ENCODE data around the gene KRTAP19-4. TPM values are rescaled to one million over a fixed set of nuclear protein-coding genes. Genes with fewer than 3 reads are reported as not detected.
"Not testable (repeated sequence)": the region's sequence is repeated elsewhere in the genome, so short reads cannot be mapped to it uniquely, and the experiment has no call there.

Gene KRTAP19-4, protein sequence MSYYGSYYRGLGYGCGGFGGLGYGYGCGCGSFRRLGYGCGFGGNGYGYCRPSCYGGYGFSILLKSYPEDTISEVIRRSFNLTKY
- not detected for total RNA-seq
- long read RNA-seq: 0 reads

DNA sequence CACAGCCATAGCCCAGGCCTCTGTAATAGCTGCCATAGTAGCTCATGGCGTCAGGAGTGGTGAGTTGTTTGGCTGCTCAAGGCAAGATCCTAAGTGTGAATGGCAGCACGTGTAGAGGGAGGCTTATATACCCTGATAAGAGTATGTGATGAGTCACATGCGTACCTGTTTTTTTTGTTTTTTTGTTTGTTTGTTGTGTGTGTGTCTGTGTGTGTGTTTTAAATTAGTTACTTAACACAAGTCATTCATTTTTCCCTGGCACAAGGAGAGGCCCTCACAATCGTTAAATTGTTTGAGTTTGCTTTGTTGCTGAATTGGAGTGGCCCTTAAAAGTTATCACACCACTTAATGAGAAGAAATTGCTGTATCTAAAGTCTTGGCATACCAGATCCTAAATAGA, at the start of gene KRTAP19-4:
KRTAP19-4 (minus strand) TSS at position 101 of the 400 bp plus-strand sequence; CDS start at position 46, 55 bp downstream.
- no peaks in the 10 kb centered on the region for H3K27me3 ChIP-seq (ENCODE audit: low read depth)
- no peak within 1 kb of the TSS for H3K4me3 ChIP-seq
- TF ChIP-seq CTCF (IDR thresholded peaks at IDR 0.05): no peak
- H3K9me3 ChIP-seq: no peaks in the 10 kb centered on the region
- H3K27ac ChIP-seq: no peak within 1 kb of the TSS
- H3K36me3 ChIP-seq: no peaks in the 10 kb centered on the region
- DNase-seq: no peak
- intact Hi-C loops (cut with DNase I): no loop called here
- H3K4me1 ChIP-seq: no peaks in the 10 kb centered on the region
- ATAC-seq: no peak

DNA sequence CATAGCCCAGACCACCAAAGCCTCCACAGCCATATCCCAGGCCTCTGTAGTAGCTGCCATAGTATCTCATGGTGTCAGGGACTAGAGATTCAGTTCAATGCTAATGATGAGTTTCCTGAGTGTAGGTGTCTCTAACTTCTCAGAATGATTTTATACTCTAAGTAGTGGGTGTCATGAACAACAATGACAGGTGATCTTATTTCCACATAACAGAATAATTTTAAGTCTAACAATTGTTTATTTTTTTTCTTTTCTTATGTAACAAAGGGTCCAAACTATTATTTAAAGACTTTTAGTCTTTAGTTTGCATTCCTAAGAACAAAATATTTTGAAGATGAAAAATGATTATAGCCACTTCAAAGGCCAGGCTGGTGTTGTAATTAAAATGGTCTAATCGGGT, 44.8 kb upstream of the KRTAP19-4 start, which contains the start of gene KRTAP19-6:
KRTAP19-6 (minus strand) TSS at position 101 of the 400 bp plus-strand sequence; CDS start at position 70, 31 bp downstream.
- Histone ChIP-seq H3K27me3 (ENCODE audit: low read depth) (no peaks in the 10 kb centered on the region), H3K27ac (no peak within 1 kb of the TSS), H3K36me3 (no peaks in the 10 kb centered on the region), H3K4me3 (no peak within 1 kb of the TSS), H3K4me1 (no peaks in the 10 kb centered on the region), H3K9me3 (no peaks in the 10 kb centered on the region)
- no peak for TF ChIP-seq CTCF (IDR thresholded peaks at IDR 0.05)
- intact Hi-C loops (cut with DNase I): no loop called here
- DNase-seq: no peak
- no peak for ATAC-seq

- Histone ChIP-seq H3K4me1 (no peaks in the 10 kb centered on the region), H3K36me3 (no peaks in the 10 kb centered on the region), H3K9me3 (no peaks in the 10 kb centered on the region), H3K4me3 (no peak overlapping the region), H3K27me3 (ENCODE audit: low read depth) (no peaks in the 10 kb centered on the region), H3K27ac (no peak overlapping the region)
- ATAC-seq (no peak), DNase-seq (no peak)
- TF ChIP-seq CTCF (IDR thresholded peaks at IDR 0.05): no peak
- intact Hi-C loops (cut with DNase I): no loop called here
These were observed 21.9 kb upstream of the KRTAP19-4 start for GRCh38 chr21:30518876-30519275.

- no peak overlapping the region for H3K27ac ChIP-seq
- H3K4me3 ChIP-seq: no peak overlapping the region
- no peaks in the 10 kb centered on the region for H3K9me3 ChIP-seq
- intact Hi-C loops (cut with DNase I): no loop called here
- no peaks in the 10 kb centered on the region for H3K4me1 ChIP-seq
- no peaks in the 10 kb centered on the region for H3K36me3 ChIP-seq
- no peaks in the 10 kb centered on the region for H3K27me3 ChIP-seq (ENCODE audit: low read depth)
- ATAC-seq: no peak
- no peak for TF ChIP-seq CTCF (IDR thresholded peaks at IDR 0.05)
- DNase-seq: no peak
These were observed 18.7 kb upstream of the KRTAP19-4 start for GRCh38 chr21:30515681-30516080.

GRCh38 chr21:30505621-30506205, 8.7 kb upstream of the KRTAP19-4 start:
- H3K4me1 ChIP-seq; DNase-seq; H3K4me3 ChIP-seq; intact Hi-C loops (cut with DNase I); H3K27ac ChIP-seq; H3K36me3 ChIP-seq; H3K9me3 ChIP-seq; H3K27me3 ChIP-seq (ENCODE audit: low read depth): not testable (repeated sequence)
- peak; percentile 36 for TF ChIP-seq CTCF (IDR thresholded peaks at IDR 0.05)
- ATAC-seq: peak in 1 of 2 donors; percentile 34

Measured in lower lobe of right lung (tissue), 2 donors.